Jurkat, Clone E6-1 (cell line): Measurements from ENCODE around the gene NPFF. TPM values are rescaled to one million over a fixed set of nuclear protein-coding genes. Genes with fewer than 3 reads are reported as not detected.
"Not testable (repeated sequence)": the region's sequence is repeated elsewhere in the genome, so short reads cannot be mapped to it uniquely, and the experiment has no call there.

ENCODE experiments used
- DNase-seq: peaks from one replicate; pipeline ENCODE4 v3.0.0-alpha.2; 2011; ENCODE audit warnings: low read depth, low spot score
- H3K4me3 ChIP-seq: 2 replicates; pipeline ENCODE4 v1.5.1; 2011; ENCODE audit warnings: mild to moderate bottlenecking, low read length, control low read depth, moderate library complexity
- polyA plus RNA-seq: library from polyadenylated mRNA; unstranded; fragments of >200 nt; gene quantifications from one replicate; pipeline ENCODE4 v1.2.1, GENCODE V29; 2012; ENCODE audit warnings: missing spikeins; ENCODE audit not compliant: insufficient read length, insufficient read depth

NPFF gene, protein sequence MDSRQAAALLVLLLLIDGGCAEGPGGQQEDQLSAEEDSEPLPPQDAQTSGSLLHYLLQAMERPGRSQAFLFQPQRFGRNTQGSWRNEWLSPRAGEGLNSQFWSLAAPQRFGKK
- not detected for polyA plus RNA-seq

DNA sequence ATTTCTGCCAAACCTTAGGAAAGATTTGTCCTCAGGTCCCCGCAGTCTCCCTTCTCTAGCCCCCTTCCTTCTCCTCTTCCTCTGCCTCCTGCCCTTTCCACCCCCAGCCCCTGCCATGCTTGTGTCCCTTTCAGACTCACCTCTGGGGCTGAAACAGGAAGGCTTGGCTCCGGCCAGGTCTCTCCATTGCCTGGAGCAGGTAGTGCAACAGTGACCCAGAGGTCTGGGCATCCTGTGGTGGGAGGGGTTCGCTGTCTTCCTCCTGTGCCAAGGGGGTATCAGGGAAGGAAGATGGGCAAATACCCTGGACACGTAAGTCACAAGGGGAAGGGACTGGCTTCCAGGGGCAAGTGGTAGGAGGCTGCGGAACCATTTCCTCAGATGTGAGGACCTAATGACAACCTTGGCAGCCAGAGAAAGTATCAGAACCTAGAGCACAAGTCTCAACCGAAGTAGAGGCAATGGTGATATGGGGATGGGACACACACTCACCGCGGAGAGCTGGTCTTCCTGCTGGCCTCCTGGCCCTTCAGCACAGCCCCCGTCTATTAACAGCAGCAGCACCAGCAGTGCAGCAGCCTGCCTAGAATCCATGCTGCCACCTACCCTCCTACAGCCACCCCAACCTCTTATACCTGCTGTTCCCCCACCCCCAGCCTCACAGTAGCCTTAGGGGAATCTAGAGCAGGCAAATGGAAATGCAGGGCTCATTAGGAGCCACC lies at the start of gene NPFF:
Gene NPFF (minus strand): TSS at position 604 of the 722 bp plus-strand sequence. CDS start 10 bp downstream, at position 594.
- no peak within 1 kb of the TSS for H3K4me3 ChIP-seq
- no peak for DNase-seq

DNA sequence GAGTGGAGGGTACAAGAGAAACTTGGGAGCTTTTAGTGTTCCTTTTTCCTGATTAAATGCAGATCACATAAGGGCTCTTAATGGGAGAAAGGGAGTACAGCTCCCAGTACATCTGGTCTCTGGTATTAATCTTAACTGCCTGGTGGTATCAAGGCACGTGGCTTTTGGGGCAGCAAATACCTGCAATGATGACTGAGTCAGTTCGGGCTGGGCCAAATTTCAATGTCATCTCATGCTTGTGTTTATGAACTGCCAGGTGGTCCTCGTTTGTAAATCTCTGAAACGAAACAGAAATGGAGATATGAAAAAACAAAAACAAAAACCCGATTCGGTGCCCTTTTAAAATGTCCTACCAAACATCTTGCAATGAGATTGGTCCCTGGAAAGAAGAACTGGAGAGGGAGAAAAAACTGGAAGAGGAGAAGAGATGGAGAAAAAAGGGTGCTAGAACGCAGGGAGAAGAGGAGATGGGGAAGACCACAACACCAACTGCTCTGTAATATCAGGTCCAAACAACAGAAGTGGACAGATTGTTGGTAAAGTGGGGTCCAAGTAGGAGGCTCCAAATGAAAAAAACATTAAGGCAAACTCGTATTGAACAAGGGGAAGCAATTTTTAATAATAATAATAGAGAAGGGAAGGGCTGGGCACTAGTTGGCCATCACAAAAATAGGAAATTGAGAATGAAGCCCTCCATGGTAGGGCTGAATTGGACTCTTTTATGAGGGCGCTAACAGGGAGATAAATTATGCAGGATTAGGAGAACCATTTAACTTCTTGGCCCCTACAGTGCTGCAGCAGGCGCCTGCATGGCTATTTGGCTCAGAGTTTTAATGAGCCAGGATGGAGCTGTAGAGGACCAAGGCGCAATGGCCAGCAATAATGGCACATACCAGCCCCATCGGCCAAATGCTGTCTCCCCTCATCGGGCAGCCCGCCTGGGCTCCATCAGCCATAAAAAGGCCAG lies 45.4 kb upstream of the NPFF start:
- H3K4me3 ChIP-seq = no peak overlapping the region
- DNase-seq = no peak

DNA sequence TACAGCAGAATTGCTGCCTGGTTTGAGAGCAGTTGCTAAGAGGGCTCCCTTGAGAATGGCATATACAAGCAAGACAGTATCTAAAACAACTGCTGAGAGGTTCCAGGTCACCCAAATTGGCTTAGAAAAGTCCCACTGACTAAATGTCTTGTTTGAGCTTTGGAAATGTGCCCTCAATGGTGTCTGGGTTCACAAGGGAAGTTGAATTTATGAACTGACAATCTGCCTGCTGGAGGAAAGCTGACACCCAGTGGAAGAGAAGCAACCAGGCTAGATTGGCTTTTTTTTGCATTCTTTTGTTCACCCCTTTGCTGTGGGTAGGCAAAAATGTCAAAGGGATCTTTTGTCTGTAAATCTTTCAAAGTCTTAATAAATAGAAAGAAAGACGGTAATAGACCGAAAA lies 44.6 kb upstream of the NPFF start:
- H3K4me3 ChIP-seq = no peak overlapping the region
- DNase-seq = peak; percentile 47

DNA sequence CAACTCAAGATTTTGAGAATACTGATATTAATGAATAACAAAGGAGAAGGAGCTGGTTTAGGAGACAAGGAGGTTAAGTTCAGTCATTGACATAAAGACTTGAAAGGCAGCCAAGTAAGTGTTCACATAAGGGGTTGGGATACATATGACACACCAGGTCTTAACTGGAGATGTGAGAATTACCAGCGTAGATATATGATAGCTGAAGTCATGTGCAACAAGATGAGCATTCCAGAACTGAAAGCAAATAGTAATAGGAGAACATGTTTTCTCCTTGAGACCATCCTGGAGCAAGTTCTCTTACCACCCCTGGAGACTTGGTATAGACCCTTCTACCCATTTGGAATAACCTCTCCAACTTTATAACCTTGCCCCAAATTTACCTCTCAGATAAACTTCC lies 43.3 kb upstream of the NPFF start:
- no peak for DNase-seq
- H3K4me3 ChIP-seq = no peak overlapping the region

DNA sequence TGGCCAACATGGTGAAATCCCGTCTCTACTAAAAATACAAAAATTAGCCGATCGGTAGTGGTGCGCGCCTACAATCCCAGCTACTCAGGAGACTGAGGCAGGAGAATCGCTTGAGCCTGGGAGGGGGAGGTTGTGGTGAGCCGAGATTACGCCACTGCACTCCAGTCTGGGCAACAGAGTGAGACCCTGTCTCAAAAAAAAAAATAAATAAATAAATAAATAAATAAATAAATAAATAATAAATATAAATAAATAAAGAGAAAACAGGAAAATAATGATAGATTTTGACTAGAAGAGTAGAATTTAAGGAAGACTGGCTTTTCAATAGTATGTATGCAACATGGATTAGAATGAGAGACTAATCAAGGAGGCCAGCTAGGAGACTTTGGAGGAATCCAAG lies 42.8 kb upstream of the NPFF start:
- not testable (repeated sequence) for DNase-seq, H3K4me3 ChIP-seq

DNA sequence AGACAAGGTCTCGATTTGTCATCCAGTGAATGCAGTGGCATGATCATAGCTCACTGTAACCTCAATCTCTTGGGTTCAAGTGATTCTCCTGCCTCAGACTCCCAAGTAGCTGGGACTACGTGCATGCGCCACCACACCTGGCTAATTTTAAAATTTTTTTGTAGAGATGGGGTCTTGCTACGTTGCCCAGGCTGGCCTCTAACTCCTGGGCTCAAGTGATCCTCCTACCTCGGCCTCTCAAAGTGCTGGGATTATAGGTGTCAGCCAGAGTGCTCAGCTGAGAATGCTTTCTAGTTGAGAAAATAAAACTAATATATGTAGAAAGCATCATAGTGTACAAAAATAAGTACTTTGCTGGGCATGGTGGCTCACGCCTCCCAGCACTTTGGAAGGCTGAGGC lies 41.1 kb upstream of the NPFF start:
- not testable (repeated sequence) for H3K4me3 ChIP-seq, DNase-seq

DNA sequence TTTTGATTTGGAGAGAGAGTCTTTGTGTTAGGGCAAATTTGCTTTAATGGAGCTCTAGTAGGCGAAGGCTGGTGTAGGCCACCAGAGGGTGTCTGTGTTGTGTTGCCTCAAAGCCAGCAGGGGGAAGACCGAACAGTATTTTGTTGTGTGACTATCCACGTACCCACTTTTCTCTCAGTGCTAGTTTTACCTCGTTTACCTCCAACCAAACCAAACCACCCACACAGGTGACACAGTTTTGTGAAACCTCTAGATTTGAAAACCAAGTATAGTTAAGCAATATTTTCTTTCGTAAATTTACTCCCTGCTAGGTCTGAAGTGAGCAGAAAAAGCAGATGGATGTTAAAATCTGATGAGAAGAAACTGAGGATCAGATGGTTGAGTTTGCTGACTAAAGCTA lies 36.3 kb upstream of the NPFF start:
- peak; percentile 75 for DNase-seq
- H3K4me3 ChIP-seq = no peak overlapping the region

DNA sequence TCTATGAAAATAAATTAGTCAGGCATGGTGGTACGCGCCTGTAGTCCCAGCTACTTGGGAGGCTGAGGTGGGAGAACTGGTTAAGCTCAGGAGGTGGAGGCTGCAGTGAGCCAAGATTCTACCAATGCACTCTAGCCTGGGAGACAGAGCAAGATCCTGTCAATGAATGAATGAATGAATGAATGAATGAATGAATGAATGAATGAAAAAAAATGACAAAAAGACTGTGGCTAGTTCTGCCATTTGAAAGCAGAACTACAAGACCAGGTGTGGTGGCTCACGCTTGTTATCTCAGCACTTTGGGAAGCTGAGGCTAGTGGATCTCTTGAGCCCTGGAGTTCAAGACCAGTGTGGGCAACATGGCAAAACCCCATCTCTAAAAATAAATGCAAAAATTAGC lies 32.2 kb upstream of the NPFF start:
- DNase-seq = no peak
- no peak overlapping the region for H3K4me3 ChIP-seq

DNA sequence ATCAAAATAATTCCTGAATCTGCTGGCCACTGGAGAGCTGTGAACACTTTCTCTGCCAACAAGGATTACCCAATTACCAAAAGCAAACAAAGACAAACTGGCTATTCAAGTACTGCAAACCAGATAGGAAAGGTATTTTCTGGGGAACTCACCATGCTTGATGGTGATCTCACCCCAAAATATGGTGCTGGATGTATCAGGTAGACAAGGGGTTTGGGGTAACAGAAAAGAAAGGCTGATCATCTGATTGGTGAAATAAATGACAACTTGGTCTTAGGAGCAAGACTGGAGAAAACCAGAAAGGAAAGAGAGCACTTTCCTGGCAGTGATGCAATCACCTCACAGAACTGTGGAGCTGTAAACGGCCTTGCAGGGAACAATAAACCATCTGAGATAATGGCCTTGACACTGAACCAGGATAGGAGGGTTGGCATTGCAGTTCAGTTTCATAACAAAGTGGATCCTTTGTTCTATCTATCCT lies 31.0 kb upstream of the NPFF start:
- DNase-seq = no peak
- H3K4me3 ChIP-seq = no peak overlapping the region

DNA sequence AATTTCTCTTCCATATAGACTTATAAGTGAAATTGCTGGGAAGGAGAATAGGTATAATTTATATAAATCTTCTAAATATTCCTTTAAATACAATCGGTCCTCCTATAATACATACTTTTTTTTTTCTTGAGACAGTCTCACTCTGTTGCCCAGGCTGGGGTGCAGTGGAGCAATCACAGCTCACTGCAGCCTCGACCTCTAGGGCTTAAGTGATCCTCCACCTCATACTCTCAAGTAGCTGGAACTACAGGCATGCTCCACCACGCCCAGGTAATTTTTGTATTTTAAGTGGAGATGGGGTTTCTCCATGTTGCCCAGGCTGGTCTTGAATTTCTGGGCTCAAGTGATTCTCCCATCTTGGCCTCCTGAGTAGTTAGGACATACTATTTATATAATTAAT lies 29.7 kb upstream of the NPFF start:
- no peak for DNase-seq
- H3K4me3 ChIP-seq = no peak overlapping the region

DNA sequence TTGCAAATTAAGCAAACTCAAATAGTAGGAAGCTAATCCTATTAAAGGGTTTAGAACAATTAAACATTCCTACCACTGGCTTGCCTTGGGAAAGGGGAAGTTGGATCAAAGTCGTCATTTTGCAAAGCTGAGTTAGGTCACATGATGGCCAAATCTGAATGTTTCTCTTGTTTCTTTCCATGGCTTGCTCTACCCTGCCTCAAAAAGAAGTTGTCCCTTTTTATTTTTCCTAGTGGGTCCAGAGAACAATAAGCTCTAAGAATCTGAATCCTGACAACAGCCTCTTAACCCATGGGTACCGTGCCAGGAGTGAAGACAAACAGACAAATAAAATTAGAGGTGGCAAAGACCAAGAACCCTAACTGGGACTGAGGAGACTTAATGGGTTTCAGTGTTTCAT lies 26.2 kb upstream of the NPFF start:
- no peak overlapping the region for H3K4me3 ChIP-seq
- no peak for DNase-seq

DNA sequence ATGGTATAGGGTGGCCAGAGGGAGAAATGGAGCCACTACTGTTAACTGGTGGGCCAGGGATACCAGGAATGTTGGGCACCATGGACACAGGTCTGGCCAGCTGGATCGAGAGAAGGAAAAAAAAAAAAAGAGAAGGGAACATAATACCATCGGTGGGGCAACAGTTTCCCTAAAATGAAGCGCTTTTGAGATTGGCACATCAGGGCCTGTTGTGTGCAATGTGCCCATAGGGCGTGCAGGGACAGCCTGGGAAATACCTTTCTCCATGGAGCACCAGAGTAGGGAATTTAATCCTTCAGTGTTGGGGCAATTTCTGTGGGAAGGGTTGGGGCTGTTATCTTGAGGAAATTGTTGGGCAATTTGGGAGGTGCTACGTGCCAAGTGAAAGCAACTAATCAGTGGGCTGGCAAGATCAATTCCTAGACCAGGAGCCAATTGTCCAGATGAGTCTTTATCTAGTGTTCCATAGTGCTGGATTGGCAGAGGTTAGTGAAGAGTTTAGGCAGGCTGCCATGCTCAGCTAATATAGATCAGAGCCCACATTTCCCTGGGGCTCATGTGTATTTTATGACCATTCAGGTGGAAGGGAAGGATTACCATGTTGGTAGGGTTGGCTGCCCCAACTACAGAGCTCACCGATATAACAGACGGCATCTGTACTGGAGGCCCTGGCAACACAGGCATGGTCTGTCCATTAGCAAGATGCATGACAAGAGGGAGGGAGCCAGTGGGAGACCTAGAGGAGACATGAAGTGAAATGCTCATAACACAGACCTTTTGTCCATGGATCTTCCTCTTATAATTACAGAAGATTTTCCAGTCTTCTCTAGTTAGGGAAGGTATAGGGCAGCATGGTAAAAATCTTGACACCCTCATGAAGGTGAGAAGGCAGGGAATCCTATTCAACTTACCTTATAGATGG lies 25.5 kb upstream of the NPFF start:
- H3K4me3 ChIP-seq = no peak overlapping the region
- DNase-seq = no peak

DNA sequence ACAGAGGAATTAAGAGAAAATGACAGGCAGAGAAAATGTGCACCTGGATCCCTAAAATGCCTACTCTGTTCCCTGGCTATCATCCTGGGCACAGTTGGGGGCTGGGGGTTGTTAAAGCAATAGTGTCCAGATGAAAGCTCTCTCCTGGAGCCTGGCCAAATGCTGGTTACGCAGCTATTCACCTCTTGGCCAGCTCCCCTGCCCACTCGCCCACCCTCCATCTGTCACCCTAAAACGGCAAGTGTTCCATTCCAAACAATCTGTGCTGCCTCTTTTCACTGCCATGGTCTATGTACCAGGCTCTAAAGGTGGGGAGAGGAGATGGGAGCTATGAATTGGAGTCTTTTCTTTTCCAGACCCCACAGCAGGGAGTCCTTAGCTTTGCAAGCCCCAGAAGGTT lies 24.7 kb upstream of the NPFF start:
- no peak overlapping the region for H3K4me3 ChIP-seq
- DNase-seq = no peak

DNA sequence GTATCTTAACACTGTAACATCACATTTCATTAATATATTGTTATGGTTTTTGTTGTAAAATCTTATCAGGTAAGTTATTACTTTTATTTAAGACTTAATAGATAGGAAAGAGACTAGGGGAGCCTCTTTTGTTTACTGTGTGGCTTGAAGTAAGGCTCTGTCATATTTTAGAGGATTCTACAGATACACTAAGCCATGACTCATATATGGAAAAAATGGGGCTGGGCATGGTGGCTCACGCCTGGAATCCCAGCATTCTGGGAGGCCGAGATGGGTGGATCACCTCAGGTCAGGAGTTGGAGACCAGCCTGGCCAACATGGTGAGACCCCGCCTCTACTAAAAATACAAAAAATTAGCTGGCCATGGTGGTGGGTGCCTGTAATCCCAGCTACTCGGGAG lies 23.6 kb upstream of the NPFF start:
- no peak overlapping the region for H3K4me3 ChIP-seq
- no peak for DNase-seq

DNA sequence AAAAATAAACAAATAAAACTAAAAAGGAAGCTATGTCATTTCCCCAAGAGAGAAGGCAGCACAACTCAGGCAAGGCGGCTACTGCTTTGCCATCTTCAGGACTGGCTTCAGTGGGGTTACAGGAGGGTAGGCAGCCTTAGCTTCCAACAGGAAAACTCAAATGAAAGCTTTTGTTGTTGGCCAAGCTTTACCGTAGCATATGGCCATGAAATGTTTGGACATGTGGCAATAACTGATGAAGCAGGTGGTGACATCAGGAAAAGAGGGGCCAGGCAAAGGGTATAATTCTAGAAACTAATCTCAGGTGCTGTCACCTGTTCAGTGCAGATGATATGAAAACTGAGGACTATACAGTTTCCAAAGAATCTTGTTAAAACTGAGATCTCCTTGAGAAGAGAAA lies 22.8 kb upstream of the NPFF start:
- DNase-seq = no peak
- no peak overlapping the region for H3K4me3 ChIP-seq

DNA sequence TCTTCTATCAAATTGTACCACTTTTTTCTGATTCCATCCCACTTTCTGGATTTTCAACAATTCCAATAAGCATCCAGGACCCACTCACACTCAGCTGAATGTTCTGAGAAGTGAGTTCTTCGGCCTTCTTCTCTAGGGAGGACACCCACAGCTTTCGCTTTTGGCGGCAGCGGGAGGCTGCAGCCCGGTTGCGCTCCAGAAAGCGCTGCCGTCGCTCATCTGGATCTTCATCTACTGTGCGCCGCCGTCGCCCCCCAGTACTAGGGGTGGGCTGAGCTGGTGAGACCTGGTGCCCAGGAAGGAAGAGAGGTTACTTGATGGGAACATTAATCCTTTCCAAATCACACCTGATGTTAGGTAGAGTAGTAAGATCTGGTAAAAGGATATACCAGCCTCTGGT lies 17.2 kb upstream of the NPFF start:
- no peak for DNase-seq
- no peak overlapping the region for H3K4me3 ChIP-seq

DNA sequence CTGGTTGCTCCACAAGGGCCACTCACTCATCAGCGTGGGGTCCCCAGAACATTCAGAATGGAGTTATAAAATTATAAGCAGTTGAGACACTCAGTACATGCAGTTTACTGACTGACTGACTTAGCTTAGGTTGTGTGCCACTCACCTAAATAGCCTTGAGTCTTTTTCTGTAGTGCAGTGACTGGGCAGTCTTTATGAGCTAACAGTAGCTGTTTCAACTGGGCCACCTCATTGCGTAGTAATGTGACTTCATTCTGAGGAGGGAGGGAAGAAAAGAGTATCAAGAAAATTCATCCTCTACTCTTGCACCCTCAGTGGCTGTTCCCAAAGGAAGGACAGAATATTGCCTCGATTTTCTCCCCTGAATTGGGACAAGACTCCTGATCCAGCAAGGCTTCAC lies 15.8 kb upstream of the NPFF start:
- H3K4me3 ChIP-seq = no peak overlapping the region
- no peak for DNase-seq

DNA sequence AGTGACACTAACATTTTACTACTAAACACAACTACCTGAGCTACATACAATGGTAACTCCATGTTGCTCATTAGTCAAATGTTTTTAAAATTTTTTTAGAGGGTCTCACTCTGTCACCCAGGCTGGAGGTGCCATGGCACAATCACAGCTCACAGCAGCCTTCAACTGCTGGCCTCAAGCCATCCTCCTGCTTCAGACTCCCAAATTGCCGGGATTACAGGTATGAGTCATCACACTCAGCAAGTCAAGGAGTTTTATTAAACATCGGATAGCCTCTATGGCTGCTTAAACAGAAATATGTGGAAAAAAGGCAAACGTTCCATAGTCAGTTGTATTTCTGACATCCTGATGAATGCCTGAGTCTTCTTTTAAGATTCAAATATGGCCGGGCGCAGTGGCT lies 11.1 kb upstream of the NPFF start:
- no peak for DNase-seq

More for the DNA sequence above, 11.1 kb upstream of the NPFF start:
- no peak overlapping the region for H3K4me3 ChIP-seq
